ENCODE measurements around the gene CLPSL2.

DNA sequence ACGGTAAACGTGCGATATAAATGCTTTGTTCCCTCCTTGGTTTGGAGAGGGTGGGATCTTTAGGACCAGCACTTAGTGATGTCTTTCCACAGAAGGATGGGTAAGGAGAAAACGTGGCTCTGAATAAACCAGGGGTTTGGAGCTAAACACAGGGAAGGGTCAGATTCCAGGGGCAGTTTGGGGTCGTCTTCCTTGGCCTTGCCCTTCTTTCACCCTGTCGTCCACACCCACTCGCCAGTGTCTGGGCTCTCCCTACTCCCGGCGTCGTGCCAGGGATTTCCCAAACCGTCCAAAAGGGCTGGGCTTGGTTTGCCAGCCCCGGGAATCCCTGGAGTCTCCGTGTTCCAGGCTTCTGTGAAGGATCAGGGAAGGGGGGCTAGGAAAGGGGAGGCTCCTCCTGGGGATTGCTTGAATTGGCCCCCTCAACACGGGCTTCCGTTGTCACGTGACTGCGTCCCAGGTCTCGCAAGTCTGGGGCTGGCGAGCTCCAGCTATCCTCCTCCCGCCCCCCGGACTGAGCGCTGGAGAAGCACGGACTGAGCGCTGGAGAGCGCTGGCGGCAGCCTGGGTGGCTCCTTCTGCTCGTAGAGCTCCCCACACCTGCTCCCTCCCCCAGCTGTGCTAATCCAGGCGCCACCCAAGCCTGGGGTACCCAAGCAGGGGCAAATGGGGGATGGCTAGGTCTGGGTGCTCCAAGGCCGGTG, 49.0 kb upstream of the CLPSL2 start:
- TF ChIP-seq, protein P1, sequence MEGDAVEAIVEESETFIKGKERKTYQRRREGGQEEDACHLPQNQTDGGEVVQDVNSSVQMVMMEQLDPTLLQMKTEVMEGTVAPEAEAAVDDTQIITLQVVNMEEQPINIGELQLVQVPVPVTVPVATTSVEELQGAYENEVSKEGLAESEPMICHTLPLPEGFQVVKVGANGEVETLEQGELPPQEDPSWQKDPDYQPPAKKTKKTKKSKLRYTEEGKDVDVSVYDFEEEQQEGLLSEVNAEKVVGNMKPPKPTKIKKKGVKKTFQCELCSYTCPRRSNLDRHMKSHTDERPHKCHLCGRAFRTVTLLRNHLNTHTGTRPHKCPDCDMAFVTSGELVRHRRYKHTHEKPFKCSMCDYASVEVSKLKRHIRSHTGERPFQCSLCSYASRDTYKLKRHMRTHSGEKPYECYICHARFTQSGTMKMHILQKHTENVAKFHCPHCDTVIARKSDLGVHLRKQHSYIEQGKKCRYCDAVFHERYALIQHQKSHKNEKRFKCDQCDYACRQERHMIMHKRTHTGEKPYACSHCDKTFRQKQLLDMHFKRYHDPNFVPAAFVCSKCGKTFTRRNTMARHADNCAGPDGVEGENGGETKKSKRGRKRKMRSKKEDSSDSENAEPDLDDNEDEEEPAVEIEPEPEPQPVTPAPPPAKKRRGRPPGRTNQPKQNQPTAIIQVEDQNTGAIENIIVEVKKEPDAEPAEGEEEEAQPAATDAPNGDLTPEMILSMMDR (IDR thresholded peaks at IDR 0.05), result peak in 1 of 6 experiments; percentile 5
- no peak for TF ChIP-seq POLR2A (IDR thresholded peaks at IDR 0.05)

All from Peyer's patch (tissue), 4 donors.